HG03575 (cell line): Measurements from ENCODE around the gene RIBC2.
"Not testable (repeated sequence)": the region's sequence is repeated elsewhere in the genome, so short reads cannot be mapped to it uniquely, and the experiment has no call there.

ENCODE experiments used
- ATAC-seq: cut with Tn5 transposase; IDR thresholded peaks from one replicate; pipeline ENCODE4 v1.9.1; 2021; ENCODE audit not compliant: unreplicated experiment, insufficient number of reproducible peaks, low FRiP score; ENCODE audit errors: extremely low read depth

The RIBC2 gene

GRCh38 chr22:45462034-45462655 lies 48.7 kb downstream of the RIBC2 start:
- ATAC-seq: no peak

- ATAC-seq: not testable (repeated sequence)
Observed at GRCh38 chr22:45463691-45464090, 50.2 kb downstream of the RIBC2 start.

- no peak for ATAC-seq
Observed at GRCh38 chr22:45465633-45466032, 52.1 kb downstream of the RIBC2 start.

- ATAC-seq: no peak
Observed at GRCh38 chr22:45468872-45469271, 55.4 kb downstream of the RIBC2 start.

- ATAC-seq: no peak
Observed at GRCh38 chr22:45469281-45470073, 56.0 kb downstream of the RIBC2 start.

- no peak for ATAC-seq
Observed at GRCh38 chr22:45470871-45471270, 57.4 kb downstream of the RIBC2 start.

- no peak for ATAC-seq
Observed at GRCh38 chr22:45472426-45472825, 58.9 kb downstream of the RIBC2 start.

GRCh38 chr22:45473626-45474237 lies 60.2 kb downstream of the RIBC2 start:
- ATAC-seq: no peak

- no peak for ATAC-seq
Observed at GRCh38 chr22:45475063-45475747, 61.7 kb downstream of the RIBC2 start.

GRCh38 chr22:45475851-45476514 lies 62.5 kb downstream of the RIBC2 start:
- ATAC-seq: no peak

- no peak for ATAC-seq
Observed at GRCh38 chr22:45476814-45477213, 63.3 kb downstream of the RIBC2 start.

- no peak for ATAC-seq
Observed at GRCh38 chr22:45477366-45478107, 64.0 kb downstream of the RIBC2 start.

GRCh38 chr22:45478108-45478771 lies 64.7 kb downstream of the RIBC2 start:
- no peak for ATAC-seq

GRCh38 chr22:45480717-45481116 lies 67.2 kb downstream of the RIBC2 start:
- no peak for ATAC-seq

GRCh38 chr22:45481661-45482060 lies 68.2 kb downstream of the RIBC2 start:
- ATAC-seq: no peak
